ENCODE data around the gene POGLUT3.
A peak's percentile ranks its signal among the peaks of the same experiment; 100 is the strongest.

The POGLUT3 gene, protein sequence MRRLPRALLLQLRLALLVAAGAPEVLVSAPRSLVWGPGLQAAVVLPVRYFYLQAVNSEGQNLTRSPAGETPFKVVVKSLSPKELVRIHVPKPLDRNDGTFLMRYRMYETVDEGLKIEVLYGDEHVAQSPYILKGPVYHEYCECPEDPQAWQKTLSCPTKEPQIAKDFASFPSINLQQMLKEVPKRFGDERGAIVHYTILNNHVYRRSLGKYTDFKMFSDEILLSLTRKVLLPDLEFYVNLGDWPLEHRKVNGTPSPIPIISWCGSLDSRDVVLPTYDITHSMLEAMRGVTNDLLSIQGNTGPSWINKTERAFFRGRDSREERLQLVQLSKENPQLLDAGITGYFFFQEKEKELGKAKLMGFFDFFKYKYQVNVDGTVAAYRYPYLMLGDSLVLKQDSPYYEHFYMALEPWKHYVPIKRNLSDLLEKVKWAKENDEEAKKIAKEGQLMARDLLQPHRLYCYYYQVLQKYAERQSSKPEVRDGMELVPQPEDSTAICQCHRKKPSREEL

DNA sequence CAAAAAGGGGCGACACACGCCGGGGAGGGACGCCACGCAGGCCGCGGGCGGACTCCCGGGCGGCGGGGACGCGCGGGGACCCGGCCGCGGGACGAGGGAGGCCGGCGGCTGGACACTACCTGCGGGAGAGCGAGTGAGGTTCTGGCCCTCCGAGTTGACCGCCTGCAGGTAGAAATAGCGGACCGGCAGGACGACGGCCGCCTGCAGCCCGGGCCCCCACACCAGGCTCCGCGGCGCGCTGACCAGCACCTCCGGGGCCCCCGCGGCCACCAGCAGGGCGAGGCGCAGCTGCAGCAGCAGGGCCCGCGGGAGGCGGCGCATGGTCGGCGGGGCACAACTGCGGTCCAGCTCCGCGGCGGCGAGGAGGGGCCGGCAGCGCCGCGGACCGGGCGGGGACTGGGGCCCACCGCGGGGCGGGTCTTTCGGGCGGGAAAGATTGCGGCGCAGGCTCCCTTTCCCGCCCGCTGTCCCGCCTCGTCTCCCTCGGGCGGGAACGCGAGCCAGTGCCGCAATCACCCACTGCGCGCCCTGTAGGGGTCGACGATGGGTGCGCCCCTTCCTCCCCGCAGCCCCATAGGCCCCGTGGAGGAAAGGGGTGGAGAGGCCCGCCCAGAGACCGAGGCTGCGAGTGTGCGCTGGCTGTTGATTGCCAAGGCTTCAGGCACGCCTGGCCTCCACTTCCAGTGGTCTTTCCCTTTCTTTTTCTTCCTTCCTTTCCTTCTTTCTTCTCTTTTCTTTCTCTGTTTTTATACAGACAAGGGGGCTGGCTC is at the start of gene POGLUT3:
Gene POGLUT3, minus strand, starts transcription at position 339 of the 770 bp plus-strand sequence. Its CDS starts 18 bp downstream, at position 321.
- peak; percentile 36 to 59 for DNase-seq

DNA sequence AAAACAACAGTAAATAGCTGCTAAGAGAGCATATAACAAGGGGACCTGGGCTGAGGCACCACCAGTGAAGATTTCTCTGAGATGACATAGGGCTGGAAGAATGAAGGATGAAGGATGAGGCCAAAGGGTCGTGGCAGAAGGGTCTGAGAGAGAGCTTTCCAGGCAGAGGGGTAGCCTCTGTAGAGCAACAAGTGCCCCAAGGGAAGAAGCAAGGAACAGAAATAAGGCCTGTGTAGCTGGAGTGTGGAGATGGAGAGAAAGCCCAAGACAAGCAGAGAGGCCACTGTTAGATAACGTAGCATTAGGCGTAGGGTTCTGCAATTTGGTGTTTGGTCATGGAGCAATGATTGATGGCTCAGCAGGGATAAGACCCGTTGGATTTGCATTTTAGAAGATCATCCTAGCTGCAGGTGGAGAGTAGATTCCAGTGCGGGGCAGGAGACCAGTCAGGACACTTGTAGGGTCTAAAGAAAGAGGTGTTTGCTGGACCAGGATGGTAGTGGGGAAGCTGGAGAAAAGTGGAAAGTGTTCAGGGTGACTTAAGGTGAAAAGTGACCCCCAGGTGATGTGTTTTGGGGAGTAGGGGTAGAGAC is 47.8 kb upstream of the POGLUT3 start:
- DNase-seq, result no peak

DNA sequence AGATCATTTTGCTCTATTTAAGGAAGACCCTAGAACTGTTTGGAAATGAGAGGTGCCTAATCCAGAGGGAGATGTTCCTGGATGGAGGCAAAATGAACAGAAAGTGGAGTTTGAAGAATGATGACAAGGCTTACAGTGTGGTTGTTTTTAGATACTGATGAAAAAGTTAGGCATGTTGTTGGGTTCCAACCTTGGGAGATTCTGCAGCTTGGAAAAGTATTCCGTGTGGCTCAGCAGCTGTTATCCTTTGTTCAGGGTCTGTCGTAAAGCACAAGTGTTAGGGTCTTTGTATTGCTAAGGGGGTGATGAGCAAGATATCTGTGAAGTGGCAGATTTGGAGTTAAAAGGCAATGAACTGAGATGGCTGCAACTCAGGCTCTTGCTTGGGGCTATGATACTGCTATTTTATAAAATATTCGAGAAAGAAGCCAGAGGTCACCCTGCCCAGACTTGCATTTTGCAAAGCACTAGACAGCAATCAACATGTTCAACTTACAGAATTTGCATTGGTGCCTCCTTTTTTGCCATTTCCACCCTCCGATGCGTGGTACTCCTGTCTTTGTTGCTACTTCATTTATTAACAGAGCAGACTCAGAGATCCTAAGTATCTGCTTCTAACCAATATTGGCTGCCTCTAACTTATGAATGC is 45.3 kb upstream of the POGLUT3 start:
- no peak for DNase-seq

DNA sequence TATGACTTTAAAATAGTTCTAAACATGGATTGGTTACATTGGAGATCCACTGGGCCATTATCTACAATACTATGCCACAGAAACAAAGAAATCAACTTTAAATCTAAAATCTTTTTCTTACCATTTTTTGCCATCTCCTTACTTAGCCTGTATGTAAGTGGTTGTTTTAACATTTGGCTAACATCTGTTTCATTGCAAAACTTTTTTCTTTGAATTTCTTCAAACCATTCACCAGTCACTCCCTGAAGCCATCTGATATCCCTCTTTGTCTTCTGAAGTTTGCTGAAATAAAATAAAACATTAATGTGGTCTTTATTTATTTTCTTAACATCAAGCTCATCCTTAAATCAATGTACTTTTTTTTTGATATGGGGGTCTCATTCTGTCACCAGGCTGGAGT is 43.3 kb upstream of the POGLUT3 start:
- no peak for DNase-seq

DNA sequence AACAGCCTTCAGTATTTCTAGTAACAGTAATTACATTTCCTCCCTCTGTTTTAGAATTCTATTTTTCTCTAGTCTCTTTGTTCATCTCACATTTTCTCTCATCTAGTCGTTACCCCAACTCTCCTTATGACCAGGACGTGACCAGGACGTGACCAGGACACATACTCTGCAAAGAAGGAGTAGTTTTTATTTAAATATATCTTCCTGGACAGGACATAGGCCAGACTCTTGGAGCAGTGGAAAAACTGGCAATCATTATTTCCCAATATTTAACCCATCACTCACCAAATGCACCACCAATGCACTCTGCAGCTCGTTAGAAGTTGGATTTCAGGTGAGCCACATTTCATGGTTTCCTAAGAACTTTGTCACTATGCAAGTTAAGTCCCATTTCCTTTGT is 40.3 kb upstream of the POGLUT3 start:
- no peak for DNase-seq

DNA sequence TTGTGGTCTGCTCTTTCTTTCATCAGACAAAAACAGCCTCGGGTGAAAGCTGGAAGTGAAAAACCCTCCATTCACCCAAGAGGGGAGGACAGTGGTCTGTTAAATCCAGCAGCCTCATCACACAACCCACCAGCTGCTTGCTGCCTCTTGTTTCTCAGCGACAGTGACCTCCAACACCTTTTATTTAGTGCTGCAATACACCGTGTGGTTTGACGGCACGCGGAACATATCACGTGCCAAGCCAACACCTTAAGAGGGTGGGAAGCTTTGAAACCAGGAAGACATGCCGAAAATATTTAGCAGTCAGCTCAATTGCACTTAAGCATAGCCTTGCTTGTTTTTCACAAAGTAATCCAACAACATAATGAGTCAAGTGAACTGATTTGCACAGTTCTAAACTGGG is 39.8 kb upstream of the POGLUT3 start:
- DNase-seq, result no peak

DNA sequence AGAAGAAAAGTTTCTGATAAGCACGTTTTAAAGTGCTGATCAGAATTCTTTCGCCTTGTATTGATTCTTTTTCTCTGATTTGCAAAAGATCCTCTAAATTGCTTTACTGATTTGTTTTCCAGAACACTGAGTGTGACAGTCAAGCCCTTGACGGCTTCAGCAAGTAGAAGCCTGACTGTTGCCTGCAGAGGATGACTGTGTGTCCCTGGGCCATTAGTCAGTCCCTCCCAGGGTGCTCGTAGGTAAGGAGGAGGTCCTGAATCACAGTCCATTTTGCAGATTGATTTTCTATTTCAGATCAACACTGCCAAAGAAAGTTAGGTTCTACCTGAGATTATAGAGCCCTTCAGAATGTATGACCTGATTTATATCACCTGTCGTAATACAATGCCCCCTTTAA is 38.6 kb upstream of the POGLUT3 start:
- DNase-seq, result no peak

DNA sequence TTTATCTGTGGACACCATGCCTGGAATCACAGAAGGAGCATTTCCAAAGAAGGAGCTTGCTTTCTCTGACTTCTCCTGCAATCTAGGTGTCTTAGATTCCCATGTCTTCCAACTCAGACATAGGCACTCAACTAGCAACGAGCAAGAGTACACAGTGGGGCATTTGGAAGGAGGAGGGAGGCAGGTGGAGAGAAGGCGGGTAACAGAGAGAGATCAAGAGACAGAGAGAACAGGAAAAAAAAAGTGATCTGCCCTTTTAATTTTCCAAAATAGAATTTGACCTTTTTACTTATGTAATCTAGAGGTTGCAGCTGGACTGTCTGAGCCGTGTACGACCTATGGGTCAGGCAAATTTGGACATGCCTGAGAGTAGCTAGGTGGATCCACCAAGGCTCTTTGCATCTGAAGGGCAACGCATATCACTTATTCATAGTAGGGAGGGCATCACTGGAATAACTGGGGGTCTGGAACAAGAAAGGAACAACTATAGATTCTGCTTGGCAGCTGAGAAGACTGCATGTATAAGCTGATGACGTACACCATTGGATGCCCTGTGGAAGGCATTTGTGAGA is 37.3 kb upstream of the POGLUT3 start:
- DNase-seq, result no peak

DNA sequence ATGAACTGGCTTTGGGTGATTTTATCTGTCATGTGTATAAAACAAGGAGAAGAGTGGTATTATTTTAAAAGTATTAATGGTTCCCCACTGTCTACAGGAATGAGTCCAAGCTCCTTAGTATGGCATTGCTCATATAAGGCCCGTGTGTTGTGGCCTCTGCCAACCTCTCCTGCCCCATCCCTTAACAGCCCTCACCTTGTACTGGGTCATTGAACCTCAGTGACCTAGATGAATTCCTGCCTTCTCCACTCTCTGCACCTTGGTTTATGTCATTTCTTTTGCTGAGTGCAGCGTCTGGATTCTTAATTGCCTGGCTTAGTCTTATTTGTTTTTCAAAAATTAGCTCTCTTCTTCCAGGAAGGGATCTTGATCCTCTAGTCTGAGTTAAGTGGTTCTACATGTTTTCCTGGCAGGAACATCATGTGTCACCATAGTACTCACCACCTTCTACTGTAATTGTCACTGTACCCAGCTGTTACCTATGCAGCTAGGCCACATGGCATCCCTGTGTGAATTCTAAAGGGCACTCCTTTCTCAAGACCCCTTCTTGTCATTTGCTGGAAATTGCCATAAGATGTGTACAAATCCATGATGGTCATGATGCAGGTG is 36.2 kb upstream of the POGLUT3 start:
- DNase-seq, result no peak

DNA sequence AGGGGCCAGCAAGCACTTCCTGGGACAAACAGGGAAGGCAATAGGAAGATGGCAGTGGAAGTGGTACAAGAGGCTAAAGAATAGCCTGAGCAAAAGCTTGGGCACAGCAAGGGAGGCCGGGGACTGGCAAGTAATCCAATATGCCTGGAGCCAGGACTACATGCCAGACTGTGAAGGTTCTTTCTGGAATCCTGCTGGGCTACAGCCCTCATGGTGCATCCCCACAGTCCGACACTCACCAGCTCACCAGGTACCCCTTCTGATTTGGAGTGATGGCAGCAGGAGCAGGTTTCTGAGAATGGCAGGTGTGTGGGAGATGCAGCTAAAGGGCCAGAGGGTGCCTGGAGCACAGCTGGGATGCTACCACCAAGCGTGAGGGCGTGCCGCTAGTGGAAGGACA is 32.2 kb upstream of the POGLUT3 start:
- DNase-seq, result no peak

DNA sequence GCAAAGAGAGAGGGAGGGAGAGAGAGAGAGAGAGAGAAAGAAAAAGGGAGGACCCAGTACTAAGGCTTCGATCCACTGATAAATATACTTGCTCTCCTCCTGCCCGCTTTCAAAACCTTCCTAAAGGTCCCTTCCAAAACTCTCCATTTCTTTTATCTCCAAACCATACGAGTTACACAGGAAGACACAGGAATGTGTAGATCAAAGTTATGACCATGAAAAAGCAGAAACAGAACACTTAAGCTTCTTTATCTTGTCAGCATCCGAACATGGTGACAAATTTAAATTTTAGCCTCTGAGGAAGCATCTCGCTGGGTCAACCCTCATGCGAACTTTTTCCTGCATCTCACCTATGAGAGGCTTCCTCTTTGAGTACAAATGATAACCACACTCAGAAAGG is 29.2 kb upstream of the POGLUT3 start:
- no peak for DNase-seq

DNA sequence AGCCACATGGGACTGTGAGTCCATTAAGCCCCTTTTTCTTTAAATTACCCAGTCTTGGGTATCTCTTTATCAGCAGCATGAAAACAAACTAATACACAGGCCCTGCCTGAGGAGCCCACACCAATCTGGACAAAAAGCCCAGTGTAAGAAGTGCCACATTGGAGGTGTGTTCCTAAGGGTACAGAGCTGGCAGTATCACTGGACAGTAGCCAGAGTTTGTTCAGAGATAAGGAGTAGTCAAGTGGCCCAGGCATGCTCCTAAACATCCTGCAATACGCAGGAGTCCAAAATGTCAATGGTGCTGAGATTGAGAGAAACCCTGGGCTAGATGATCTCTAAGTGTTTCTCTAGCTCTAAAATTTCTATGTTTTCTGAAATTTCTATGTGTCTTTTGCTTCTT is 27.0 kb upstream of the POGLUT3 start:
- DNase-seq, result no peak

DNA sequence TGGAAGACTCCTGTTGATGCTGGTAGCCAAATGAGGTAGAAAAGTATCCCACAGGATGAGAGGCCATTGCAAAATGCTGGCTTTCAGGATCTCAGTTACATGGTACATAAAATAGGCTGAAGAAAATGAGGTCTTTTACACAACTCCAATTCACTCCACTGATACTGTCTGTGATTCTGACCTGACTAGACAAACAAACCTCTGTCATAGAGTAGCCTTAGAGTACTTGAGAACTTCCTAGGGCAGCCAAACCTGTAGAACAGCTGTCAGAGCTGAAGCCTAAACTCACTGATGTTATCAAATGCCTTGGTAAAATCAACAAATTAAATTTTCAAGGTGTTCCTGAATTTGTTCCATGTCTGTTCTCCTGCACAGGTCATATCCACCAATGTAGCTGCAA is 26.2 kb upstream of the POGLUT3 start:
- no peak for DNase-seq

DNA sequence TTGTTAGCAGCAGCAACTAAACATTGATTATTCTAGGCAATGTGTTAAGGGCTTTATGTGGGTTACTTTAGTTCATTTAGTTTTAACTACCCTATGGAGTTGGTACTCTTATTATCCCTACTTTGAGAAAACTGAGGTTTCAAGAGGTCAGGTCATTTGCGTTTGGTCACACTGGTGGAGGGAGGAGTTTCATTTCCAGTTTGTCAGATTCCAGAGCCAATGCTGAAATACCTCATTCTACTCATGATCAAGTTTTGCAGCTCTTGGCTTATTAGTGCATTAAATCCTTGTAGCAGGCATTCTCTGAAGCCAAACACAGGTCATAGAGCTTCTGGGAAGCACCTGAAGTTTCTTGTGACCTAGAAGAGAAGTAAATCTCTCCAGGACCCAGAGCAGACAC is 24.1 kb upstream of the POGLUT3 start:
- no peak for DNase-seq

DNA sequence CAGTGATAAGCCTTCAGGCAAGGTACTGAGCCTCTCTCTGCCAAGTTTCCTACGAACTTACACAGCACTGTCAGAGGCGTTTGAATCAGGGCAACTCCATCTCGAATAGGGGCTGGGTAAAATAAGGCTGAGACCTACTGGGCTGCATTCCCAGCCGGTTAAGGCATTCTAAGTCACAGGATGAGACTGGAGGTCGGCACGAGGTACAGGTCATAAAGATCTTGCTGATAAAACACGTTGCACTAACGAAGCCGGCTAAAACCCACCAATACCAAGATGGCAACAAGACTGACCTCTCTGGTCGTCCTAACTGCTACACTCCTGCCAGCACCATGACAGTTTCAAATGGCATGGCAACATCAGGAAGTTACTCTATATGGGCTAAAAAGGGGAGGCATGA is 20.4 kb upstream of the POGLUT3 start:
- no peak for DNase-seq

DNA sequence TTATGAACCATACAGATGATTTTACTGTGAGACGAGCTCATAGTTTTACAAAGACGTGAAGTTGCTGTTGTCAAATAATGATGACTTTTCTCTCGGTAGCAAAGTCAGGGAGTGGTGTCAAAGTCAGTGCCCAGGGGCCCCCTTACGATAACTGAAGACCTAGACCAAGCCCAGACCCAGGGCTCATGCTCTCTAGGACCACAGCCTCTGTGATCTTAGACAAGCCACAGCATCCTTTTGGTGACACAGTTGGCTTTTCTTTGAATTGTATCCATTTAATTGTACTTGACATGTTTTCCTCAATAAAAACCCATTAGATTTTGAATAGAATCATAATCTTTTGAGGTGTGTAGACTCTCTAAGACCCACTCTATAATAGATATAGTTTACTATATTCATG is 17.9 kb upstream of the POGLUT3 start:
- no peak for DNase-seq

DNA sequence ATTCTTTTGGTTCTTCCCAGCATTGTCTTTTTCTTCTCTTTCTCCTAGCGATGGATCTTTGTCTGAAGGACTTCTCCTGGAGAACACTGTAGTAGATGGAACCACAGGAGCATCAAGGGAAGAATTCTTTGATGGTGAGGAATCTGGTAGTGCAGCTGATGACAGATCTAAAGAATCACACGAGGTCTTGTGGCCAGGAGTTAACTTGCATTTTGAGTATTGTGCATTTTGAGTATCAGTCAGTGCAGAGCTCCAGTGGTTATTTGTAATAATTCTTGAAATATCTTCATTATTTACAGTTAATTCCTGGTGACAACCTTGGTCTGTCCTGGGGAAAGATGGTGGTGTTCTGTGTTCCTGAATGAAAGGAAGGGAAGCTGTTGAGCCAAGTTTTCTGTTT is 14.5 kb upstream of the POGLUT3 start:
- no peak for DNase-seq

DNA sequence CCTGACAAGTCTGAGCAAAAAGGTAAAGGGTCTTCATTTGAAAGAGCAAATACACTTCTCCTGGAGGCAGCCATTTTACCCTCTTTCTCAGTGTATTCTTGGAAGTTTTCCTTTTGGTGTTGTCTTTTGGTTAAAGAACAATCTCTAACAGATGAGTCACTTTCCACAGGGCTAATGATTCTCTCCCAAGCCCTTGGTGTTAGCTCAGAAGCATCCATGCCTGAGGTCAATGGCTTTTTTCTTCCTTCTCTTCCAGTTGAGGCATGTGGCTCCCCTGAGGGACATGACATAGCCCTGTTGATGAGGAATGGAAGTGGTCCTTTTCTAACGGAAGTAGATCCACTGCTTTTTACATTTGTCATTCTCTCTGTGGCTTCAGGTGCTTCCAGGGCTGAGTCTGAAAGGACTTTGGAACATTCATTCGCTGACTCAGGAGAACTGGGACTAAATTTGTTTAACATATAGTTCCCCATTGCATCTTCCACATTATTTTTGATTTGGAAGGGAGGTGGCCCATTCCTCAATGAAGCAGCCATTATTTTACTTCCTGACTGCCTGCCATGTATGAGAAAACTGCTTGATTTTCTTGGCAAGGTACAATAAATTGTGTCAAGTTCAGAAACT is 13.8 kb upstream of the POGLUT3 start:
- no peak for DNase-seq

DNA sequence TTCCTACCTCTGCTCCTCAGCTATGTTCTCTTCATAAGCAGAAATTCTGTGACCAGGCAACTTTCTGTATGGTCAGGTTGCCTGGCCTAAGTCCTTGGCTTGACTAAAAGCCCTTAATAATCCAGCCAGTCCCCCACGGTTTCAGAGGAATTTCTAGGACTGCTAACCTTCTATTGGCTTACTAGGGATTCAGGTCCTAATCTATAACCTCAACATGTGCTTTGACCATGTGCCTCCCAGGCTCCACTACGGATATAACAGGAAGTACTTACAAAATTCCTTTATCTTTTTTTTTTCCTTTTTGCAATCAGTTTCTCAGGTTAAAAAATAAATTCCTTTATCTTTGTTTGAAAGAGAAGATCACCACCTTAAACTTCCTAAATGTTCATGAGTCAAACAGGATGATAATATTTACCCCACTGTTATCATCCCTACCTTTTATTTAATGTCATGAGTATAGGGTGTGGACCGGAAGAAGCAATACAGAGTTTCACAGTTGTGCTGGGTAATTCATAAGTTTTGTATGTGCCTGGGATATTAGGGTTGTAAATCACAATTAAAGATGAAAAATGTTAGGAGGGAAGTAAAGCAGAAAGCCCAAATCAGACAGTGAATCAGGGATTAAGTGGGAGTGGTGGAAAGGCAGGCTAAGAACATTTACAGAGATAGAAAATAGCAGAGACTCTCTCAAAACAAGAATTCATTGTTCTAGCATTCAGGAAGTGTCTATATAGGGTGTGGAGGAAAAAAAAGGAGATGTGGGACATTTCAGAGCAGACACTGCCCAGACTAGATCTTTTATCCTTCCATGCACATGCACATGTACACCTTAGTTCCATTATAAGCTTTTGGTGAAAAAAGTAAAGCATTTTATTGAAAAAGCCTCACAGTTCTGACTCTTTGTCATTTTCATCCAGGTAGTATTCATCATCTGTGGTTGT is 10.7 kb upstream of the POGLUT3 start:
- DNase-seq, result no peak

DNA sequence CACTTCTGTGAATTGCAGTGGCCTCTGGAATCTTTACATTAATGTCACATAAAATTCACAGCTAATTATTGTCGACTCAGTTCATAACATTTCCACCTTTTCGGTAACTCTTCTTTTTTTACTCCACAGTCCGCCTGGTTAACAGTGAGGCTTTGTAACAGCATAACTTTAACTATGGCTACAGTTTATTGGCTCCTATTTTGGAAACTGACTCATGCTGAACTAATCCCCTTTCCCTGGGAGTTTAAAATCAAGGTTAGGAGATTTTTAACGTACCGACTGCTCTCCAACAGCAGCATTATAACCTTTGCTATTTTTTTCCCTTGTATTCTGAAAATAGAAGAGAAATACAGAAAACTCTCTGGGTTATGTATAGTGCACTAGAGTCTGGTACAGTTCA is 3.2 kb upstream of the POGLUT3 start:
- no peak for DNase-seq

DNA sequence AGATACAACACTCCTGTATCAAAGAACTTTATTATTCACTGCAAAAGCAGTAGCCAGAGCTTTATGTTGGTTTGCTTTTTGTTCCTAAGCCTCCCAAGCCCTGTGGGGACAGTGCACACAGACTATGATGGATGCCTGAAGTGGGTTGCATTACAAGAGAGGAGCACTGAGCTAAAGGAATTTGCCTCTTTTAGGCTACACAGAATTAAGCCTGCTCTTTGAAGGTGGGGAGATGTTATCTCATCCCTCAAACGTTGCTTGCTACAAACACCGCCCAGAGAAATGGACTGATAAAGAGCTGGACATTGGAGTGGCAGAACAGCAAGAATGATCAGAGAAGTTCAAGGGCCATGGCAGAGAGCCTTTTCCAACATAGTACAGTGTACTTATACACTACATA is 2.5 kb upstream of the POGLUT3 start:
- DNase-seq, result no peak
